ENCODE results near the gene TMEM184B.

DNA sequence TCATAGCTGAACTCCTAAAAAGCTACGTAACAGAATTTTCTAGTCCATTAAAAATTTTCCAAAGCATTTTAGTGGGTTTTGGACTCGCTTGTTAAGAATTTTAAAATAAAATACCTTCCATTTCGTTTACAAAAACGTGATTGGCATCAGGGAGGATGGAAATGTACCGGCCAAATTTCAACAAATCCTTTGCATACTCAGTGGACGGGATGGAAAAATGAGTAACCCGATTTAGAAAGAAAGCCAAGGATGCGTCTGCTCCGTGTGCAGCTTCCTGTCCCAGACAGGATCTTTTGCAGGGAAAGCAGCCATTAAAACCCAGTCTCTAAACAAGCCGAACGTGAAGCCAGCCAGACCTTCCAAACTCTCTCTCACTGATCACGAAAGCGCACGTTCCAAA lies 15.6 kb downstream of the TMEM184B start:
- TF ChIP-seq ZNF274 (IDR thresholded peaks at IDR 0.05; ENCODE audit: insufficient read depth, insufficient read length) (no peak), IKZF2 (IDR thresholded peaks at IDR 0.05) (no peak), EP300 (IDR thresholded peaks at IDR 0.05; ENCODE audit: borderline replicate concordance in 1 of 2, control insufficient read depth in 1 of 2, low read depth in 2 of 2, low read length in 2 of 2) (no peak), SMAD5 (IDR thresholded peaks at IDR 0.05; ENCODE audit: low read depth) (no peak), NR2C2 (IDR thresholded peaks at IDR 0.05; ENCODE audit: borderline replicate concordance, control insufficient read depth, insufficient read length, low read depth) (no peak), SMC3 (IDR thresholded peaks at IDR 0.05; ENCODE audit: borderline replicate concordance, low read length) (no peak), RELA (IDR thresholded peaks at IDR 0.05; ENCODE audit: borderline replicate concordance, partially characterized antibody) (no peak), EZH2 (IDR thresholded peaks at IDR 0.05; ENCODE audit: borderline replicate concordance, control insufficient read depth, low read depth, low read length) (no peak)
- TF ChIP-seq, protein P1, sequence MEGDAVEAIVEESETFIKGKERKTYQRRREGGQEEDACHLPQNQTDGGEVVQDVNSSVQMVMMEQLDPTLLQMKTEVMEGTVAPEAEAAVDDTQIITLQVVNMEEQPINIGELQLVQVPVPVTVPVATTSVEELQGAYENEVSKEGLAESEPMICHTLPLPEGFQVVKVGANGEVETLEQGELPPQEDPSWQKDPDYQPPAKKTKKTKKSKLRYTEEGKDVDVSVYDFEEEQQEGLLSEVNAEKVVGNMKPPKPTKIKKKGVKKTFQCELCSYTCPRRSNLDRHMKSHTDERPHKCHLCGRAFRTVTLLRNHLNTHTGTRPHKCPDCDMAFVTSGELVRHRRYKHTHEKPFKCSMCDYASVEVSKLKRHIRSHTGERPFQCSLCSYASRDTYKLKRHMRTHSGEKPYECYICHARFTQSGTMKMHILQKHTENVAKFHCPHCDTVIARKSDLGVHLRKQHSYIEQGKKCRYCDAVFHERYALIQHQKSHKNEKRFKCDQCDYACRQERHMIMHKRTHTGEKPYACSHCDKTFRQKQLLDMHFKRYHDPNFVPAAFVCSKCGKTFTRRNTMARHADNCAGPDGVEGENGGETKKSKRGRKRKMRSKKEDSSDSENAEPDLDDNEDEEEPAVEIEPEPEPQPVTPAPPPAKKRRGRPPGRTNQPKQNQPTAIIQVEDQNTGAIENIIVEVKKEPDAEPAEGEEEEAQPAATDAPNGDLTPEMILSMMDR (IDR thresholded peaks at IDR 0.05 in 2 of 3, conservative IDR thresholded peaks at IDR 0.05 in 1 of 3; ENCODE audit: control insufficient read depth in 2 of 3, extremely low read depth in 1 of 3, insufficient read depth in 1 of 3, low read depth in 3 of 3, low read length in 3 of 3): no peak
- TF ChIP-seq, protein P2, sequence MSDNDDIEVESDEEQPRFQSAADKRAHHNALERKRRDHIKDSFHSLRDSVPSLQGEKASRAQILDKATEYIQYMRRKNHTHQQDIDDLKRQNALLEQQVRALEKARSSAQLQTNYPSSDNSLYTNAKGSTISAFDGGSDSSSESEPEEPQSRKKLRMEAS (IDR thresholded peaks at IDR 0.05; ENCODE audit: low read depth, low read length): no peak

Data from GM12878 (cell line).